Prostate gland (tissue), 2 donors: Measurements from ENCODE around the gene MEGF9.

Experiments used
- POLR2A ChIP-seq: fragments of 450-650 bp; IDR thresholded peaks from one replicate; pipeline ENCODE4 v1.6.1; 2016; ENCODE audit warnings: antibody characterized with exemption, mild to moderate bottlenecking
- TF ChIP-seq, protein P1 (sequence below), 4 experiments: fragments of 200-600 bp in 2 of 4; fragments of 450-650 bp in 2 of 4; sonication (generic) in 2 of 4; IDR thresholded peaks; 1 replicate in 3 of 4; 2 replicates in 1 of 4; pipeline ENCODE4 v1.5.1; 2016 to 2019; ENCODE audit warnings: antibody characterized with exemption in 4 of 4, mild to moderate bottlenecking in 2 of 4, moderate library complexity in 2 of 4

DNA sequence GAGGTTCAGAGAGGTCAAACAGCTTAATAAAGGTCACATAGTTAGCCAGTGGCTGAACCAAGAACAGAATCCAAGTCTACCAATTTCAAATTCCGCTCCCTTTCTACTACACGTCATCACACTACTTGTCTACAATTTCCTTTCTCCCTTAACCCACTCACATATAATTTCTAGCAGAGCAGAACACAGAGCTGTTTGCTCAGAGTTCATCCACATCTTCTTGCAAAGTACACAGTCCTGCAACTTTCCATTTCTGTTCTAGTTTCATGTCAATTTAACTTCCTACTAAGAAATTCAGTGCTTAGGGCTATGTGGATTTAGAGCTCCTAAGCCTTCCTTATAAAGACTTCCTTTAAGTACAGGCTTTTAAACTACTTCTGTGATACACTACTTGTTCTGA lies 61.3 kb downstream of the MEGF9 start:
- TF ChIP-seq POLR2A: no peak
- TF ChIP-seq, protein P1, sequence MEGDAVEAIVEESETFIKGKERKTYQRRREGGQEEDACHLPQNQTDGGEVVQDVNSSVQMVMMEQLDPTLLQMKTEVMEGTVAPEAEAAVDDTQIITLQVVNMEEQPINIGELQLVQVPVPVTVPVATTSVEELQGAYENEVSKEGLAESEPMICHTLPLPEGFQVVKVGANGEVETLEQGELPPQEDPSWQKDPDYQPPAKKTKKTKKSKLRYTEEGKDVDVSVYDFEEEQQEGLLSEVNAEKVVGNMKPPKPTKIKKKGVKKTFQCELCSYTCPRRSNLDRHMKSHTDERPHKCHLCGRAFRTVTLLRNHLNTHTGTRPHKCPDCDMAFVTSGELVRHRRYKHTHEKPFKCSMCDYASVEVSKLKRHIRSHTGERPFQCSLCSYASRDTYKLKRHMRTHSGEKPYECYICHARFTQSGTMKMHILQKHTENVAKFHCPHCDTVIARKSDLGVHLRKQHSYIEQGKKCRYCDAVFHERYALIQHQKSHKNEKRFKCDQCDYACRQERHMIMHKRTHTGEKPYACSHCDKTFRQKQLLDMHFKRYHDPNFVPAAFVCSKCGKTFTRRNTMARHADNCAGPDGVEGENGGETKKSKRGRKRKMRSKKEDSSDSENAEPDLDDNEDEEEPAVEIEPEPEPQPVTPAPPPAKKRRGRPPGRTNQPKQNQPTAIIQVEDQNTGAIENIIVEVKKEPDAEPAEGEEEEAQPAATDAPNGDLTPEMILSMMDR (IDR thresholded peaks at IDR 0.05): no peak
